Activated CD8-positive, alpha-beta T cell treated with anti-CD3 and anti-CD28 coated beads, Interleukin-2, amount 10 ng/mL, durations not matched to agents 7 days and 5 days (primary cell): ENCODE results near the gene TBC1D2. TPM values are rescaled to one million over a fixed set of nuclear protein-coding genes. Genes with fewer than 3 reads are reported as not detected.

Experiments
- ATAC-seq: fragments of 150-1000 bp; cut with Tn5 transposase; one replicate; pipeline ENCODE4 v1.10.0; 2021; ENCODE audit warnings: moderate library complexity
- CTCF ChIA-PET: fragments of 350-600 bp; sonication (Branson Sonifier 250); formaldehyde crosslinking; loops from one replicate; lab custom pipeline; 2021; ENCODE audit warnings: antibody characterized with exemption; lab: Charles Lee
- POLR2A ChIA-PET: fragments of 350-600 bp; sonication (Branson Sonifier 250); formaldehyde crosslinking; loops from one replicate; lab custom pipeline; 2021; ENCODE audit warnings: antibody characterized with exemption; lab: Charles Lee
- DNase-seq: peaks from one replicate; pipeline ENCODE4 v3.0.0-alpha.2; 2020
- H3K27ac Mint-ChIP-seq: one replicate; pipeline ENCODE4 v1.8.0; 2021; ENCODE audit warnings: mild to moderate bottlenecking, mixed read lengths
- H3K27me3 Mint-ChIP-seq: one replicate; pipeline ENCODE4 v1.8.0; 2021; ENCODE audit warnings: low read depth, mixed read lengths
- H3K36me3 Mint-ChIP-seq: one replicate; pipeline ENCODE4 v1.8.0; 2021; ENCODE audit warnings: low read depth, mixed read lengths
- H3K4me1 Mint-ChIP-seq: one replicate; pipeline ENCODE4 v1.8.0; 2021; ENCODE audit warnings: low read depth, mixed read lengths
- H3K4me3 Mint-ChIP-seq: one replicate; pipeline ENCODE4 v1.8.0; 2021; ENCODE audit warnings: mild to moderate bottlenecking, mixed read lengths
- H3K9me3 Mint-ChIP-seq: one replicate; pipeline ENCODE4 v1.8.0; 2022; ENCODE audit warnings: mixed read lengths; ENCODE audit not compliant: insufficient read depth
- total RNA-seq, 2 experiments: library from RNA; stranded (reverse); gene quantifications; one replicate each; pipeline ENCODE4 v1.2.3, GENCODE V29; 2021

TBC1D2 gene
- total RNA-seq, 2 experiments from 2014 or later: 3.0 to 3.5 TPM

- no peak for ATAC-seq
- Mint-ChIP-seq H3K27ac (no peak overlapping the region), H3K36me3 (no peaks in the 10 kb centered on the region), H3K9me3 (no peaks in the 10 kb centered on the region), H3K4me3 (no peak overlapping the region), H3K27me3 (no peaks in the 10 kb centered on the region), H3K4me1 (no peaks in the 10 kb centered on the region)
- ChIA-PET CTCF (interaction anchor here (0.8 to 1.8 kb wide), 5 partner anchors 19 to 190 kb away, joined by 3 to 9 read pairs (median 3); partner anchors contain the start of gene TBC1D2), POLR2A (interaction anchor here (0.5 kb wide), 1 partner anchor 462 kb away, joined by 3 read pairs; no protein-coding TSS in a partner anchor)
- no peak for DNase-seq
These were observed 20.3 kb downstream of the TBC1D2 start for GRCh38 chr9:98235126-98235525.

GRCh38 chr9:98234245-98234825 is 21.1 kb downstream of the TBC1D2 start:
- no peak overlapping the region for H3K27ac Mint-ChIP-seq
- H3K9me3 Mint-ChIP-seq: no peaks in the 10 kb centered on the region
- no peaks in the 10 kb centered on the region for H3K36me3 Mint-ChIP-seq
- no peak overlapping the region for H3K4me3 Mint-ChIP-seq
- DNase-seq (no peak), ATAC-seq (no peak)
- no peaks in the 10 kb centered on the region for H3K4me1 Mint-ChIP-seq
- ChIA-PET CTCF (interaction anchor here (0.8 to 1.8 kb wide), 6 partner anchors 18 to 190 kb away, joined by 3 to 9 read pairs (median 3); partner anchors contain the start of gene TBC1D2), POLR2A (no interaction called here)
- H3K27me3 Mint-ChIP-seq: no peaks in the 10 kb centered on the region

GRCh38 chr9:98232926-98233325 is 22.5 kb downstream of the TBC1D2 start:
- Mint-ChIP-seq H3K9me3 (no peaks in the 10 kb centered on the region), H3K4me1 (no peaks in the 10 kb centered on the region), H3K36me3 (no peaks in the 10 kb centered on the region), H3K27ac (no peak overlapping the region), H3K4me3 (no peak overlapping the region), H3K27me3 (no peaks in the 10 kb centered on the region)
- CTCF ChIA-PET: no interaction called here
- POLR2A ChIA-PET: interaction anchor here (0.7 kb wide), 1 partner anchor 23 kb away, joined by 3 read pairs; the partner anchor contains the start of gene TBC1D2
- ATAC-seq (no peak), DNase-seq (no peak)

- no peaks in the 10 kb centered on the region for H3K36me3 Mint-ChIP-seq
- POLR2A ChIA-PET: interaction anchor here (0.7 kb wide), 1 partner anchor 24 kb away, joined by 3 read pairs; the partner anchor contains the start of gene TBC1D2
These were observed 23.5 kb downstream of the TBC1D2 start for GRCh38 chr9:98231770-98232478.

GRCh38 chr9:98230789-98231188 is 24.7 kb downstream of the TBC1D2 start:
- CTCF ChIA-PET: interaction anchor here (0.7 kb wide), 1 partner anchor 11 kb away, joined by 3 read pairs; no protein-coding TSS in a partner anchor
- no peak overlapping the region for H3K27ac Mint-ChIP-seq

More at GRCh38 chr9:98231770-98232478, 23.5 kb downstream of the TBC1D2 start:
- DNase-seq: no peak
- no peaks in the 10 kb centered on the region for H3K4me1 Mint-ChIP-seq
- H3K27ac Mint-ChIP-seq: no peak overlapping the region
- H3K27me3 Mint-ChIP-seq: no peaks in the 10 kb centered on the region
- no peak overlapping the region for H3K4me3 Mint-ChIP-seq
- H3K9me3 Mint-ChIP-seq: no peaks in the 10 kb centered on the region
- CTCF ChIA-PET: no interaction called here
- ATAC-seq: no peak

GRCh38 chr9:98230304-98230703 is 25.1 kb downstream of the TBC1D2 start:
- no peaks in the 10 kb centered on the region for H3K4me1 Mint-ChIP-seq
- no peaks in the 10 kb centered on the region for H3K27me3 Mint-ChIP-seq
- H3K9me3 Mint-ChIP-seq: no peaks in the 10 kb centered on the region
- DNase-seq (no peak), ATAC-seq (no peak)
- ChIA-PET POLR2A (no interaction called here), CTCF (no interaction called here)
- no peaks in the 10 kb centered on the region for H3K36me3 Mint-ChIP-seq
- H3K27ac Mint-ChIP-seq: no peak overlapping the region
- H3K4me3 Mint-ChIP-seq: no peak overlapping the region

More at GRCh38 chr9:98230789-98231188, 24.7 kb downstream of the TBC1D2 start:
- no peak for ATAC-seq
- Mint-ChIP-seq H3K4me3 (no peak overlapping the region), H3K36me3 (no peaks in the 10 kb centered on the region), H3K9me3 (no peaks in the 10 kb centered on the region), H3K4me1 (no peaks in the 10 kb centered on the region), H3K27me3 (no peaks in the 10 kb centered on the region)
- no peak for DNase-seq
- POLR2A ChIA-PET: no interaction called here

- Mint-ChIP-seq H3K4me1 (no peaks in the 10 kb centered on the region), H3K27me3 (no peaks in the 10 kb centered on the region), H3K4me3 (no peak overlapping the region), H3K9me3 (no peaks in the 10 kb centered on the region), H3K36me3 (no peaks in the 10 kb centered on the region), H3K27ac (no peak overlapping the region)
- ATAC-seq (no peak), DNase-seq (no peak)
- ChIA-PET POLR2A (no interaction called here), CTCF (interaction anchor here (1.0 to 1.8 kb wide), 2 partner anchors 10 to 24 kb away, joined by 3 to 6 read pairs; no protein-coding TSS in a partner anchor)
These were observed 25.8 kb downstream of the TBC1D2 start for GRCh38 chr9:98229620-98230019.

- H3K4me1 Mint-ChIP-seq: no peaks in the 10 kb centered on the region
- POLR2A ChIA-PET: interaction anchor here (1.0 kb wide), 1 partner anchor 27 kb away, joined by 3 read pairs; the partner anchor contains the start of gene TBC1D2
These were observed 26.4 kb downstream of the TBC1D2 start for GRCh38 chr9:98229090-98229395.

GRCh38 chr9:98228392-98229089 is 26.9 kb downstream of the TBC1D2 start:
- Mint-ChIP-seq H3K9me3 (no peaks in the 10 kb centered on the region), H3K4me3 (no peak overlapping the region), H3K27ac (no peak overlapping the region), H3K36me3 (no peaks in the 10 kb centered on the region), H3K4me1 (no peaks in the 10 kb centered on the region), H3K27me3 (no peaks in the 10 kb centered on the region)
- CTCF ChIA-PET: interaction anchor here (1.0 to 1.8 kb wide), 3 partner anchors 8 to 23 kb away, joined by 3 to 6 read pairs (median 3); no protein-coding TSS in a partner anchor
- no peak for ATAC-seq
- POLR2A ChIA-PET: interaction anchor here (1.0 kb wide), 1 partner anchor 27 kb away, joined by 3 read pairs; the partner anchor contains the start of gene TBC1D2
- DNase-seq: no peak

More at GRCh38 chr9:98229090-98229395, 26.4 kb downstream of the TBC1D2 start:
- DNase-seq: no peak
- Mint-ChIP-seq H3K36me3 (no peaks in the 10 kb centered on the region), H3K27ac (no peak overlapping the region), H3K27me3 (no peaks in the 10 kb centered on the region), H3K4me3 (no peak overlapping the region), H3K9me3 (no peaks in the 10 kb centered on the region)
- no peak for ATAC-seq
- CTCF ChIA-PET: interaction anchor here (1.0 to 1.8 kb wide), 2 partner anchors 9 to 24 kb away, joined by 3 to 6 read pairs; no protein-coding TSS in a partner anchor

- no peaks in the 10 kb centered on the region for H3K27me3 Mint-ChIP-seq
- H3K4me3 Mint-ChIP-seq: no peak overlapping the region
- ChIA-PET POLR2A (no interaction called here), CTCF (interaction anchor here (1.4 to 1.8 kb wide), 2 partner anchors 13 to 23 kb away, joined by 3 to 6 read pairs; no protein-coding TSS in a partner anchor)
- no peak for DNase-seq
- no peak overlapping the region for H3K27ac Mint-ChIP-seq
- no peaks in the 10 kb centered on the region for H3K9me3 Mint-ChIP-seq
- peaks cover 4% of the 10 kb centered on the region for H3K4me1 Mint-ChIP-seq
- no peaks in the 10 kb centered on the region for H3K36me3 Mint-ChIP-seq
- ATAC-seq: no peak
These were observed 27.6 kb downstream of the TBC1D2 start for GRCh38 chr9:98227883-98228282.

GRCh38 chr9:98226957-98227356 is 28.5 kb downstream of the TBC1D2 start:
- no peak for ATAC-seq
- Mint-ChIP-seq H3K4me3 (no peak overlapping the region), H3K36me3 (no peaks in the 10 kb centered on the region), H3K27me3 (no peaks in the 10 kb centered on the region), H3K4me1 (peaks cover 4% of the 10 kb centered on the region), H3K27ac (no peak overlapping the region), H3K9me3 (no peaks in the 10 kb centered on the region)
- ChIA-PET POLR2A (no interaction called here), CTCF (interaction anchor here (1.4 kb wide), 1 partner anchor 14 kb away, joined by 3 read pairs; no protein-coding TSS in a partner anchor)
- DNase-seq: no peak
